ENCODE data around the gene ZBP1.

The ZBP1 gene

DNA sequence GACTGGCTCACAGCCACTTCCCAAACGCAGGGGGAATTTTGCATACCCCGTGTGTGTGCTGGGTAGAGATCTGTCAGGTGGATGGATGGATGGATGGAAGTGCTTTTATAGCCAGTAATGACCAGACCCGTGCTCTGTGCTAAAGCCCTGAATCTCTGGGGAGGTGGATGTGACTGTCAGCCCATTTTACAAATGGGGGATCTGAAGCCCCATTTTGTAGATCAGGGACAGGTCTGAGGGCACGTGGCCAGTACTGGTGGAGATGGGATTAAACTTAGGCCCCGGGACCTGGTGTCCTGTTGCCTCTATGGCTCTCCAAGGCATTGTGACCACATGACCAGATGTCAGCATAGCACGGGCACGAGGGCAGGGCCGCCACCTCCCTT, 38.2 kb upstream of the ZBP1 start:
- no peak for DNase-seq (ENCODE audit: low spot score)

DNA sequence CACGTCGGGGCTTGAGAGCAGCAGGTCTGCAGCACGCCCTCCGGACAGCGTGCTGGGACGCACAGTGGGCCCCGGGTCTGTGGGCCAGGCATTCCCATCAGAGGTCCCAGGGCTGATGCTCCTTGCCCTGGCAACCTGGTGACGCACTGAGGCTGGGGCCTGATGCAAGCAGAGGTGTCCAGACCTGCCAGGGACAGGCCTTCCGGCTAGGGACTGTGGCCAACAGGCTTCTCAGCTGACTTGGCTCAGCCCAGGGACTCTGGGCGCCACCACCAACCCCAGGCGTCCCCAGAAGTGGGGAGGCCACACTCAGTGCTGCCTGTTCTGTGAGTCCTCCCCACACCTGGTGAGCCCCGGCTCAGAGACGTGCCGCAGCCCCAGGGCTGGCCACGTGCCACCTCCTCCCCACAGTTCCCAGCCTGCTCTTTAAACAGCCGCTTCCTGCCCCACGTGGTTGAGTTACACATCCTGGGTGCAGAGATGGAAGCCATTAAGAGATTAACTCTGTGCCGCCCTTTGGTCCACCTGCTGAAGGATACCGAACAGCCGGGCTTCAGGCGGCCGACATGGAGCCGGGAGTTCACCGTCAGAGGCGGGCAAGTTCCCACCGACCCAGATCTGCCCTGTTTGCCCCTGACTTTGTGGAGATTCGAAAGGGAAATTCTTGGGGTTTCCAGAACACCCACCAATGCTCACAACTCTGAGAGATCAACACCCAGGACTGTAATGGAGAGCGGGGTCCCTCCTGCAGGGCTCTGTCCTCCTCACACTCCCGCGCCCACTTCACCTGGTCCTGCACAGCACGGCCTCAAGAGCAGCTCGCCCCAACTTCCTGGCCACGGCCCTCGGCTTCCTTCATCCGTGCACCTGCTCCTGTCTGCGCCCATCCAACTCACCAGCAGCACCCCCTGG, 37.6 kb upstream of the ZBP1 start:
- DNase-seq (ENCODE audit: low spot score): peak; percentile 24

- DNase-seq (ENCODE audit: low spot score): peak; percentile 16
Observed at GRCh38 chr20:57656821-57657534, 36.8 kb upstream of the ZBP1 start.

GRCh38 chr20:57656252-57656820, 36.1 kb upstream of the ZBP1 start:
- DNase-seq (ENCODE audit: low spot score): peak; percentile 24

DNA sequence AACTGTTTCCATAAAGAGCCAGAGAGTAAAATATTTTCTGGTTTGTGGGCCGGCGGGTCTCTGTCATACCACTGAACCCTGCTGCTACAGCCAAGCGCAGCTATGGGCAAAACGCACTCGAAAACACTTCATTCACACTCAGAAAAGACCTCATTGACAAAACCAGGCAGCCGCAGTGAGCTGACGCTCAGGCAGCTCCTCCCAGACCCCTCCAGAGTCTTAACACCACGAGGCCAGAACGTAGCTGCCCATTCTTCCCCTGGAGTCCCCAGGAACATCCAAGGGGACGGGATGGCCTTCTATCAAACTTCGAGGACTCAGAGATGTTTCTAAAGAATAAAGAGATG, 35.6 kb upstream of the ZBP1 start:
- peak; percentile 15 for DNase-seq (ENCODE audit: low spot score)

- DNase-seq (ENCODE audit: low spot score): peak; percentile 43
Observed at GRCh38 chr20:57654998-57655808, 35.0 kb upstream of the ZBP1 start.

- DNase-seq (ENCODE audit: low spot score): peak; percentile 88
Observed at GRCh38 chr20:57654363-57654997, 34.3 kb upstream of the ZBP1 start.

DNA sequence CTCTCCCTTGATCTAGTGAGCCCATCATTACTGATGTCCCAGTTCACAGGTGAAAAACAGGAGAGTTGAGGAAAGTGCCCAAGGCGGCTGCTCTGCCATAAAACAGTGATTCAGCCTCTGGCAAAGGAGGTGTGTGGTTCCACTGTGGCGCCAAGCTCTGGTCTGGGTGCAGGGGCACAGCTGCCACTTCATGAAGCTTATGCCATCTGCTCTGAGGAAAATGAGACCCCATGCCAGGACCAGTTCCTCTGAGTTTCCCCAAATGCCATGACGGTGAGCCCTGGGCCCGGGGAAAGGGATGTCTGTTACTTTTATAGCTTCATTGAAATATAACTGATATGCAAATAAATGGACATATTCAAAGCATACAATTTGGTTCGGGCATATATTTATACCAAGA, 33.7 kb upstream of the ZBP1 start:
- DNase-seq (ENCODE audit: low spot score): peak; percentile 36

- peak; percentile 27 for DNase-seq (ENCODE audit: low spot score)
Observed at GRCh38 chr20:57653546-57653900, 33.3 kb upstream of the ZBP1 start.

DNA sequence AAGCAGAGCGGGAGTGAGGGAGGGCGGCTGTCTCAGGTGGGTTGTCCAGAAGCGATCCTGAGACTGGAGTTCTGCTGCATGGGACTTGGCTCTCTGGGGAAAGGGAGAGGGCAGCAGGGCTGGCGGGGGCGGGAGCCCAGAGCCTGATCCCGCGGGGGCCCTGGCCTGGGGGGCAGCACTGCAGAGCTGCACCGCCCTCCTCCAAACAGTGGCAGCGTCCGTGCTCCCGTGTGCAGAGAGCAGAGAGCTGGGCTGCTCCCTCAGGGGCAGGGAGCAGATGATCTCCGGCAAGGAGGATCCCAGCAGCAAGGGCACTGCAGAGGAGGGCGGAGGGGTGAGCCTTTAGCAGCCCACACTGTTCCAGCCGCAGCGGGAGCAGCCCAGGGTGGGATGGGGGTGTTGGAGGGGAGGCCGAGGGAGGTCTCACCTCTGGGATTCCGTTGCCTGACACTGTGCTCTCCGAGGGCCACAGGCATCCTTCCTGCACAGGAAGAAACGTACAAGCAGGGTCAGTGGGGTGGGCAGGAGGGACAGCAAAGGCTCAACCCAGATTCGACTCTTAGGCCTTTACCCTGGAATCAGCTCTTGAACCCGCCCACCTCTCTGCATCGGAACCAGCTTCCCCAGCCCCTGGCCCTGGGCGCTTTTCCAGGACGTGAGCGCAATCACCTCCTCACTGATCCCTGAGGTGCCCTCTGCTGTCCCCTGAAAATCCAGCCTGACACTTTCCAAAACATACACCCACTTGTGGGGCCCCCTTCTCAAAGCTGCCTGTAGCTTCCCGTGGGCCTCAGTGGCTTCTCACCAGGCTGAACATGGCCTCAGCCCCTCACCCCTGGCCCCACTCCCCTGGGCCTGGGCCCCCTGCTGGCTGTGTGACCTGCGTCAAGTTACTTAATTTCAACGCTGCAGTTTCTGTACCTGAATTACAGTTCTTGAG, 32.6 kb upstream of the ZBP1 start:
- DNase-seq (ENCODE audit: low spot score): peak; percentile 33

- DNase-seq (ENCODE audit: low spot score): peak; percentile 36
Observed at GRCh38 chr20:57651881-57652605, 31.8 kb upstream of the ZBP1 start.

DNA sequence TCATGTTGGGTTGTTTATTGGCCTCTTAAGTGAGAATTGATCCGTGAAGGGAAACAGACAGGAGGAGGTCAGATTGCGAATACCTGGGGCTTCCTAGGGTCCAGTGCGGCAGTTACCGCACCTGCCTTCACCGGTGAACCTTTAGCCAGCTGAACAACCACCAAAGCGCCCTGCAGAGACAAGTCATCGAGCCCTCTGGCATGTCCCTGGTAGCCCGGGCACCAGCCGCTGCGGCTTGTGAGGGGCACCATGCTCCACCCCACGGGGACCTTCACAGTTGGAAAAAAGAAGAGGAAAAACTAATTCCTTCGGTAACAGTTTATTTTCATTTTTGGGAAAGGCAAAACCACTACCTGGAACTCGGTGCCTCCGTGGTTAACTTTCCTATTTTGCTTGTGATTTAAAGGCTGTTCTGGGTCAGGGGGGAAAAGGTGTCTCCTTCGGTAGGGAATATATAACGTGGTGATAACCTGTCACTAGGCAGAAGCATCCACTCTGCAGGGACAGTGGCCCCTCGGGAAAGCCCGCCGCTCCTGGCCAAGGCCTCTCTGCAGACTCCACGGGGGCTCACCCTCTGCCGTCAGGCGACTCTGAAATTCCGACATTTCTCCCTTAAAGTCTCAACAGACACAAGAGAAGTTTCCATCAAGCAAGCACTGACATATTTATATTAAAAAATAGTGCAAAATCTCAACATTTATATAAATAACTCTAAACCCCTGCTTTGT, 30.7 kb upstream of the ZBP1 start:
- DNase-seq (ENCODE audit: low spot score): peak; percentile 16

GRCh38 chr20:57650266-57650665, 30.0 kb upstream of the ZBP1 start:
- peak; percentile 8 for DNase-seq (ENCODE audit: low spot score)

GRCh38 chr20:57649617-57650015, 29.4 kb upstream of the ZBP1 start:
- DNase-seq (ENCODE audit: low spot score): peak; percentile 15

GRCh38 chr20:57648878-57649616, 28.8 kb upstream of the ZBP1 start:
- DNase-seq (ENCODE audit: low spot score): no peak

- DNase-seq (ENCODE audit: low spot score): no peak
Observed at GRCh38 chr20:57647933-57648785, 27.9 kb upstream of the ZBP1 start.
